ENCODE data around the gene HPCAL1.

HPCAL1 gene

DNA sequence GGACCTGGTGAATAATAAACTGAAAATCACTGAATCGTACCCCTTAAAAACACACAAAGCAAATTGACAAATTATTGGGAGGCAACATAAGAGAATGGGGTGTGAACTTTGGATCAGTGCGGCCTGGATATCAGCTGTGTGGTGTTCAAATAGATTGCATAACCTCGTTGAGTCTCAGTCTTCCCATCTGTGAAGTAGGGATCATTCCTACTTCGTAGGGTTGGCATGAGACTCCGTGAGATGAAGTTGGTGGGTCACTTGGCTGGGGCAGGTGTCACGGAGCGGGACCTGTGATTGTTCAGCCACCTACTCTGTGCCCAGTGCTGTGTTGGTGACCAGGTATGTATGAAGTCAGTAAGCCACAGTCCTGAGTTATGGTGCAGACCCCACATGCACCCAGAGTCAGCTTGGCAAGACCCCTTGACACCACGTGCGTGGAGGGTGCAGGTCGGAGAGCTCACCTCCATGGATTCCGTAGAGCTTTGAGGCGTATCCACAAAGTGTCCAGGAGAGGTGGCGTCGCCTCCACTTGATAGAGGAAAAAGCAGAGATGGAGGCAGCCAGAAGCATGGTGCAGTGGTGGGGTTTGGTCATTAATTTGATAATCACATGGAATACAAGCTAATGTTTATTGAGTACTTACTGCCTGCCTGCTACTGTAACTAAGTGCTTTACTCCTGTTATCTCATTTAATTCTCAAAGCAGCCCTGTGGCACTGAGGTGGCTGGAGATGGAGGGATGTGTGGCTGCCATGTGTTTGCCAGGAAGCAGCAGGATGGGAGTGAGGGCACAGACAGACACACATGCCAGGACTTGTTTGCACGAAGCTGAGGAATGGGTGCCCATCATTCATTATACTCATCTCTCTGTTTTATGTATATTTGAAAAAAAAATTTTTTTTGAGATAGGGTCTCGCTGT is 35.8 kb downstream of the HPCAL1 start:
- DNase-seq, result no peak

- DNase-seq, result no peak
These were observed 37.2 kb downstream of the HPCAL1 start for GRCh38 chr2:10339647-10340592.

DNA sequence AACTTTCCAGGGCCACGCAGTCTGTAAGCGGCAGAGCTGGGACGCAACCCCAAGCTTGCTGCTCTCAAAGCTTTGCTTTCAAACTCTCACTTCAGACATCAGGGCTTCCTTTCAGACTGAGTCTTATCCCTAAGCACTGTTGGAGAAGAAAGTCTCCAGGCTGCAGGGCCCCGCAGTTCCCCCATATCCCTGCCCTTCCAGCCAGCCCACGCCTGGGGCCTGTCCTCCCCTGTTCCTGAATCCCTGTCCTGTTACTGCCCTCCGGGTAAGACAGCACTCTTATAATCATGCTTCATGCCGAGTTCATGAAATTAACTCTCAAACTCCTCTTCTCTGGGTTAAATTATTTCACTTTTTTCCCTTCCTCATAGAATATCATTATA is 37.9 kb downstream of the HPCAL1 start:
- DNase-seq, result no peak

GRCh38 chr2:10341193-10341592 is 38.5 kb downstream of the HPCAL1 start:
- DNase-seq, result no peak

DNA sequence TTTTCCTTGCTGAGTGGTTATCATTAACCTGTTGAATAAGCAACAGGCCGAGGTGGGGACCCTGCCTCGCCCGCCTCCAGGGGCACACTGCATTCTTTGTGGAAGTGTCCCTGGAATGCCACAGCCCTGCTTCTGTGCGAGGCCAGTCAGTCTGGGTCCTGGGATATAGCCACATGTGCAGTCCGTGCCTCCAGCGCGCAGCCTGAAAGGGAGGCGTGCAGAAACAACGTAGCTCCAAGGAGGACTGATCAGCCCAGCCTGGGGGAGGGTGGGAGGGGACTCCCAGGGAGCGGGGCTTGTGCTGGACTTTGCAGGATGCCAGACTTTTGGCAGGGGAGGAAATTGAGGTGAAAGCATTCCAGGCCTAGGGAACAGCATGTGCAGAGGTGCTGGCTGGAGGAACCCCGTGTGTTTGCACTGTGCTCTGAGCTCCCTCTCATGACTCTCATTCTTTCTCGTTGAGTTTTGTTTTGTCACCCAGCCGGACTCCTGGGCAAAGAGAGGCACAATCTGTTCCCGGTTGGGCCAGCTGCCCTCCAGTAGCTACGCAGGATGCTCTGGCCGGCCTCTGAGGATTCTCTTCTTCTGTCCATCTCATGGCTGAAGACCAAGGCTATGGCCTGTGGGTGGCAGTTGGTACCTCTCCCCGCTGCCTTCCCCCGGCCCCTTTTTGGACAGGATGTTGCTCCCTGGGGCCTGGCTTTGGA is 39.7 kb downstream of the HPCAL1 start:
- DNase-seq, result no peak

GRCh38 chr2:10343191-10343590 is 40.5 kb downstream of the HPCAL1 start:
- DNase-seq, result no peak

DNA sequence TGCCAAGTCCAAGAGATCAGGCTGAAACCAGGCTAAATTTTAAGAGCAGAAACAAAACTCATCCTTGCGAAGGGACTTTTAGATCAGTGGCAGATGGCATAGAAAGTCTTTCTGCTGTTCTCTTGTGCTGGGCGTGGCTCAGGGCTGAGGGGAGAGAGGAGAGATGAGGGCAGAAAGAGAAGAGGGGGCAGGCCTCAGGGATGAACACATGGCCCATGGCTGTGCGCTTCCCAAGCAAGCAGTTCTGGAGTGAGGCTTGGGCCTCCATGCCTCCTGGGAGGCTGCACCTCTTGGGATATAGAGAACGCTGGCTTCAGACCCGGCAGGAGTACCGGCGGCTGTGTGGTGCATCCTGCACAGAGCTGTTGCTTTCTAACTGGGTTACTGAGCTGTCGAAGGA is 41.0 kb downstream of the HPCAL1 start:
- DNase-seq, result no peak

- no peak for DNase-seq
These were observed 41.7 kb downstream of the HPCAL1 start for GRCh38 chr2:10344105-10345066.

DNA sequence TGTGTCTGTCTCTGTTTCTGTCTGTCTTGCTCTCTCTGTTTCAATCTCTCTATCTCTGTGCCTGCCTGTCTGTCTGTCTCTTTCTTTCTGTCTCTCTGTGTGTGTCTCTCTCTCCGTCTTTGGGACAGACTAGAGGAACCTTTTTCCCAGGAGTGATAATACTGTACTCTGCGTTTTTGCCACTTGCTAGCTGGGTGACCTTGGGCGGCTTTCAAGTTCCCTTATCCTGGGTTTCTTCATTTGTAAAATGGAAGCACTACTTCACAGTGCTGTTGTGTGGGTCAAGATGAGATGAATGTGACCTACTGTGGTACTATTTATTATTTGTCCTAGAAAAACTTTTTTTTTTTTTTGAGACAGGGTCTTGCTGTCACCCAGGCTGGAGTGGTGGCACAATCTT is 42.4 kb downstream of the HPCAL1 start:
- DNase-seq, result no peak

GRCh38 chr2:10345813-10346212 is 43.1 kb downstream of the HPCAL1 start:
- DNase-seq, result no peak

- DNase-seq, result no peak
These were observed 44.3 kb downstream of the HPCAL1 start for GRCh38 chr2:10346929-10347561.

- no peak for DNase-seq
These were observed 44.9 kb downstream of the HPCAL1 start for GRCh38 chr2:10347562-10347948.

GRCh38 chr2:10348891-10349290 is 46.2 kb downstream of the HPCAL1 start:
- no peak for DNase-seq

DNA sequence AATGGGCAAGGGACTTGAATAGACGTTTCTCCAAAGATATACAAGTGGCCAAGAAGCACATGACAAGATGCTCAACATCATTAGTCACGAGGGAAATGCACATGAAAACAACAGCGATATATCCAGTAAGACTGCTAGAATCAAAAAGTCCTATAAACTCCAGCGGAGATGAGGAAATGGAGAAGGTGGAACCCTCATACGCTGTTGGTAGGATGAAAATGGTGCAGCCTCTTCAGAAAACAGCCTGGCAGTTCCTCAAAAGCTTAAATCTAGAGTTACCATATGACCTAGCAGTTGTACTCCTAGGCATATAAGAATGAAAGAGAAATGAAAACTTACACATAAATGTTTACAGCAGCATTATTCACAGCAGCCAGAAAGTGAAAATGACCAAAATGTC is 48.1 kb downstream of the HPCAL1 start:
- no peak for DNase-seq

DNA sequence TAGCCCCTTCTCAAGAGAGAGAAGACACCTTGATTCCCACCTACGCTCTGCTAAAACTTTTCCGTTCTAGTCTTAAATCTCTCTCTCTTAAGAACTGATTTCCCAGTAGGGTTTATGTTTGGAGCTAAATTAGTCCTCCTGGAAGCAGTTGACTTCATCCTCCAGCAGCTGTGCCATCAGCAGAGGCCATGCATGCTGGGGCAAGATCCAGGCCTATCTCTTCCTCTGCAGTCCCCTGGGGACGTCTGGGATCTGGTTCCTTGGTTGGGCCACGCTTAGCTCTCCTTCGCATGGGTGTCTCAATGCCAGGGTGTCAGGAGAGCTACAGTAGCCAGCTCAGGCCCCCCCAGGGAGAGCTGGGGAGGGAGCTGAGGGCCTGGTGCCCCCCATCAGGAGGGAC is 49.7 kb downstream of the HPCAL1 start:
- no peak for DNase-seq

DNA sequence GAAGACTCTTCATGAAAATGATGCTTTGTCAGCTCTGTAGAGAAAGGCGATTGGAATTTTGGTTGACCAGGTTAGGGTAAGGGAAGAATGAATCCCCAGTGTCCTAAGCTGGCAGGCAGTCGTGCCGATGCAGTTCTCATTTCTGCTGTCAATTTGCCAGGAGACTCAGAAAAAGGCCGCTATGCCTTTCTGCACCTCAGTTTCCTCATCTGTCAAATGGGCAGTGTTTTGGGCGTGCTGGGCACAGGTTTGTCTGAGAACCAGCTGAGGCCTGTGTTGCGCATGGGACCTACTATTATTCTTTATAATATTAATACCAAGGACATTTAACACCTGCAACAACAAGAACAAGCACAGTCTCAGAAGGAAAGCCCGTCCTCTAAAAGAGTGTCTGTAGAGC is 50.3 kb downstream of the HPCAL1 start:
- DNase-seq, result no peak

DNA sequence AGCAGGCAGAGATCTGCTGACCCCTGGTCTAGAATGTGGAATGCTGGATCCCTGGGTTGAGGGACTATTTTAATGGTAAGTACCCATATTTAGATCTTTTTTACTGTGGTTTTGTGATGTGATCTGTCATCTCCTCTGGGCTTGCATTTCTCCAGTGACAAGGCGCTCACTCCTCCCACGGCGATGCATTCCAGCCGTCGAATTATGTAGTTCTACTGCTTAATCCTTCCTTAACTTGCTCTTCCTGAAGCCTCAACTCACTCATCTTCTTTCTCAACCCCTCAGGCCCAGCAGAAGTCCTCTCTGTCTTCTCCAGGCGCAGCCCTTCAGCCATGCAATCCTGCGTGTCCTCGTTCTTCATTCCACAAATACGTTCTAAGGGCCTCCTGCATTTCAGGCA is 51.2 kb downstream of the HPCAL1 start:
- DNase-seq, result no peak

DNA sequence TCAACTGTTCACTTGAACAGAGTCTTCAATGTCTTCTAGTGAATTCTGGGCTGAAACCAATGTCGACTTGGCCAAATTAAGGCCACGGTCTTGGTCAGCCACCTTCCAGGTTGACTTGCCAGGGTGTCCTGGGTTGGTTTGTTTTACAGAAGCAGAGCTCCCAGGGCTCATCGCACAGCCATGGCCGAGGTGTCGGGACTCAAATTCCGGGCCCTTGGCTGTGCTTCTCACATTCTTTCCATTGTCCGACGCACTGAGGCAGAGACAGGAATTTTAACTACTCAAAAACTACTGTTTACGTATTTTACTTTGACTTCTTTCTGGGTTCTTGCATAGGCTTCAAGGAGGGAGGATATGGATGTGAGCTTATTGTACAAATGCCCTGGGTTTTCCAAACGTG is 51.7 kb downstream of the HPCAL1 start:
- DNase-seq, result no peak

DNA sequence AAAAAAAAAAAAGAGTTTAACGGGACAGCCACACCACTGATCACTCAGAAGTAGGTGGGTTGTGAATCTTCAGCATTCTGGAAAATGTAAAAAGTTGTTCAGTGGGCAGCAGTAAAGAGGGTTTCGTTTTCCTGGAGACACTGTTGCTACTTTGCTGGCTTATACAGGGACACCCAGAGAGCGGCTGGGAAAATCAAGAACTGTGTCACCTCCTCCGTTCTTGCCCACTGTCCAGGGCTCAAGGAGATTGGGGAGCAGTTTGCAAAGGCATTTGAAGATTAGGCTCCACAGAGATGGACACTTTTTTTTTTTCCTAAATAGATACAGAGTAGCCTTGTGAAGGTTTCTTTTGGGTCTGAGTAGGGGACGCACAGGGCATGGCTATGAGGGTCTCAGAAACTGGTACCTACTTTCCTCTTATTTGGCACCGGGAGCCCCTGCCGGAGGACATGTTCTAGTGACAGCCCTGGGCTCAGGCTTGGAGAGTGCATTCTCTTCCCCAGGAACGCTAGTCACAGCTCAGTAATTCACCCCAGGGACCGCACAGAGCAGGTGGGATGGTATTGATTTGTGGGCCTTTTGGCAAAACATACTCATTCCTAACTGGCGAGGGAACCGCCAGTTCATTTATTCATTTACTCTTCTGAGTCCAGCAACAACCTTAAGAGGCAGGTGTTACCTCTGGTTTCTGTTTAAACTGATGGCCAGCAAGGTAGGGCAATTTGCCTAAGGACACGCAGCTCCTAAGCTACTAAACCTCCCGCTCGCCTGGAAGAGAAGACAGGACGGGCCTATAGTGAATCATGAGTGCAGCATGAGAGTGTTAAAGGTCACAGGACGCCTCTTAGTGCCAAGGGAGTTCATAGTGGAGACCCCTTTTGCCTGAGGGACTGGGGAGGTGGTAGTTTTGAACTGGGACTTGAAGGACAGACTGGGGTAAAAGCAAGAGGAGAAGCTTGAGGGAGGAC is 53.1 kb downstream of the HPCAL1 start:
- DNase-seq, result no peak

DNA sequence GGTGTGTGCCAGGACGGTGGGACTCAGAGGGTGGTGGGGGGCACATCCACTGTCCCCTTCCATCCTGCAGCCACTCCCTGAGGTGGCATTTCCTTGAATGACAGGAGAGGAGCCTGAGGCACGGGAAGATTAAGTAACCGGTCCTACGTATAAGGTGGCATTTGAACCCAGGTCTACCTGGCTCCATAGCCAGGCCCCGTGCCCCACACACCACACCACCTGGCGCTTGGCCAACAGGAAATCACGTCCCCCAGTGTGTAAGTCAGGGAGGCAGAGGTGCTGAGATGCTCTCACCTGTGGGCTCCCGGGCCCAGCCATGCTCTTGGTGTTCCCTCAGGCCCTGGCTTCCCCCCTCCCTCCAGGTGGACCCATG is 53.7 kb downstream of the HPCAL1 start:
- DNase-seq, result no peak

Data from CD4-positive, alpha-beta T cell treated with Interleukin-1 beta for 1 hour (primary cell).